Subcutaneous adipose tissue (tissue), 4 donors: Measurements from ENCODE around the gene LRRC47. TPM values are rescaled to one million over a fixed set of nuclear protein-coding genes. Genes with fewer than 3 reads are reported as not detected.

Source experiments
- total RNA-seq, 4 donors: library from RNA; depleted of rRNA; stranded (reverse); fragments of >200 nt; gene quantifications; one replicate each; pipeline ENCODE4 v1.1.0, GENCODE V29; 2016
- TF ChIP-seq, protein P1 (sequence below): fragments of 450-650 bp; IDR thresholded peaks from one replicate; pipeline ENCODE4 v1.5.1; 2016; ENCODE audit warnings: low read depth, mild to moderate bottlenecking, control low read depth, antibody characterized with exemption, moderate library complexity

LRRC47 gene
- total RNA-seq, 4 donors from 2014 or later = 17.7 to 42.0 (median 22.3) TPM

GRCh38 chr1:3762873-3763228 lies 33.4 kb downstream of the LRRC47 start:
- TF ChIP-seq, protein P1, sequence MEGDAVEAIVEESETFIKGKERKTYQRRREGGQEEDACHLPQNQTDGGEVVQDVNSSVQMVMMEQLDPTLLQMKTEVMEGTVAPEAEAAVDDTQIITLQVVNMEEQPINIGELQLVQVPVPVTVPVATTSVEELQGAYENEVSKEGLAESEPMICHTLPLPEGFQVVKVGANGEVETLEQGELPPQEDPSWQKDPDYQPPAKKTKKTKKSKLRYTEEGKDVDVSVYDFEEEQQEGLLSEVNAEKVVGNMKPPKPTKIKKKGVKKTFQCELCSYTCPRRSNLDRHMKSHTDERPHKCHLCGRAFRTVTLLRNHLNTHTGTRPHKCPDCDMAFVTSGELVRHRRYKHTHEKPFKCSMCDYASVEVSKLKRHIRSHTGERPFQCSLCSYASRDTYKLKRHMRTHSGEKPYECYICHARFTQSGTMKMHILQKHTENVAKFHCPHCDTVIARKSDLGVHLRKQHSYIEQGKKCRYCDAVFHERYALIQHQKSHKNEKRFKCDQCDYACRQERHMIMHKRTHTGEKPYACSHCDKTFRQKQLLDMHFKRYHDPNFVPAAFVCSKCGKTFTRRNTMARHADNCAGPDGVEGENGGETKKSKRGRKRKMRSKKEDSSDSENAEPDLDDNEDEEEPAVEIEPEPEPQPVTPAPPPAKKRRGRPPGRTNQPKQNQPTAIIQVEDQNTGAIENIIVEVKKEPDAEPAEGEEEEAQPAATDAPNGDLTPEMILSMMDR = no peak

DNA sequence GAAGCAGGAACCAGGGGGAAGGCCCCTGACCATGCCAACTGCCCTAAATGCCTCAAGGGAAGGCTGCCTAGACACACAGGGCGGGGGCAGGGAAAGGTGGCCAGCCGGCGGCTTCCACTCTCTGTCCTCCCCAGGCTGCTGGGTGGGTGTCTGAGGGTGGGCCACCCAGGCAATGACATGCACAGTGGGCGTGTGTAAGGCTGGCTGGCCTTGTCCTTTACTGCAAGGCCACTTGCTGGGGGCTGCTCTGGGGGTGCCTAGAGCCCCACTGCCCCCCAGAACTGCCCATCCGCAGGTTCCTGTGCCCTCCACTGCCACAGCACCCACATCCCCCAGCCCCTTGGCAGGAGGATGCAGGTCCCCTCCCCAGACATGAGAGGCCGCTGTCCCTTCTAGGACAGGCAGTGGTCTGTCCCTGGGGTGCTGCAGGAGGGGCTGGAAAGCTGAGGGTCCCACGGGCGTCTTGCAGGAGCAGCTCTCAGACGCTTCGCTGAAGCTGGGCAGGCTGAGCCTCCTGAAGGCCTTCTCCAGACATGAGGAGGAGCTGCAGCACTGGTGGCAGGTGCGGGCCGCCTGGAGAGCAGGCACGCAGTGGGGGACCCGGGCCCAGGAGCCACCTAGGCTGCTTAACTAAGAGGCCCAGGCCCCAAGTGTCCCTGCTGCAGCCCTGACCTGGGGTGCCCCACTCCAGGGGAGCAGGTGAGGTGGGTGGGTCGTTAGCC lies 34.0 kb downstream of the LRRC47 start:
- TF ChIP-seq, protein P1 = no peak

DNA sequence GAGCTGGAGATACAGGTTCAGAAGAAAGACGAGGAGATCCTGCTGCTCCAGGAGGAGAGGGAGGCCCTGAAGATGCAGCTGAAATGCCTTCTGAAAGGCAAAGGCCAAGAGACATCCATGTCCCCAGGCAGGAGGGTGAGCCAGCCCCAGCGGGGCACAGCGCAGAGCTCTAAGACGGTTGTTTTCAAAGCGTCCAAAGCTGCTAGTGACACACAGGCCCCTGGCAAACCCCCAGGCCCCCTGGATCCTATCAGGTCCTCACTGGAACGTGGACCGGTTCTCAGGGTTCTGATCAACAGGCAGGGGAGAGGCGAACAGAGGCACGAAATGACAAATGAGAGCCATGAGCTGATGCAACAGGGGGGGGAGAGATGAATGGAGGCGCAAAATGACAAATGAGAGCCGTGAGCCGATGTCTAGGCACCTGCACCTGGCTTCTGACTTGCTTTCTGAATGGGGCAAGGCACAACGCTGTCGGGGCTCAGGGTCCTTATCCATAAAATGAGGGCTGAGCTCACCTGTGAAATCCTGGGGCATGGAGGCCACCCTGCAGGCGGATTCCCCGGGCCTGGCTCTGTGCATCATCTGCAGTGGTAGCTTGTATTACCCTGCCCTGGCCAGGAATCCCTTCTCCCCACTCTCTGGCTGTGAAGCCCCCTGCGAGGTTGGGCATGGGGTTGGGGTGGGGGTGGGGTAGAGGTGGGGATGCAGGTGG lies 34.8 kb downstream of the LRRC47 start:
- TF ChIP-seq, protein P1 = no peak

DNA sequence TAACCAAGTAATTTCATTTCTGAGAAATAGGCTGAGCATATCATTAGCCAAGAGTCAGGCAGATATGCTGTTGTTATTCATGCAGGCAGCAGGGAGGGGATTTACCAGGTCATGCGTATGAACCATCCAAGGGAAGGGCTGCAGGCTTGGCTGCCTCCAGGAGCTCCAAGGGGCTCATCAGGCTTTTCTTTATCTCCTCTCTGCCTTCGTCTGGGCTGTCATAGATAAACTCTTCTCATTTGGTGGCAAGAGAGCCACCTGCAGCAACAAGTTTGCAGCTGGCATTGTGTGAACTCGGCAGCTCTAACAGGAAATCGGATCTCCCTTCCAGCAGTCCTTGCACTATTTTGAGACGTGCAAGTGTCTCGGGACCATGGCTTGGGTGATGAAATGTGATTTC lies 36.5 kb downstream of the LRRC47 start:
- TF ChIP-seq, protein P1 = no peak

DNA sequence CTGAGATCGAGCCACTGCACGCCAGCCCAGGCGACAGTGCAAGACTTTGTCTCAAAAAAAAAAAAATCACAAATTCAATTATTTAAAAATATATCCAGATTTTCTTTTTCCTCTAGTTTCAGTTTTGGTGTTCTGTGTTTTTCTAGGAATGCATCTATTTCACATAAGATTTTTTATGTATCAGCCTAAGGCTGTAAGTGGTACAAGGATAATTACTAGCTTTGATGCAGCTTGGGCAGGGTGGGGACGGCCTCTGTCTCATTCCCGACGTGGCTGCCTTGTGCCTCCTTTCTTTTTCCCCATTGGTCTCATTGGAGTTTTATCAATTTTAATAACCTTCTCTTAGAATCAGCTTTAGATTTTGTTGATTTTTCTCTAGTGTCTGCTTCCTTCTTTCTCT lies 37.1 kb downstream of the LRRC47 start:
- TF ChIP-seq, protein P1 = no peak

DNA sequence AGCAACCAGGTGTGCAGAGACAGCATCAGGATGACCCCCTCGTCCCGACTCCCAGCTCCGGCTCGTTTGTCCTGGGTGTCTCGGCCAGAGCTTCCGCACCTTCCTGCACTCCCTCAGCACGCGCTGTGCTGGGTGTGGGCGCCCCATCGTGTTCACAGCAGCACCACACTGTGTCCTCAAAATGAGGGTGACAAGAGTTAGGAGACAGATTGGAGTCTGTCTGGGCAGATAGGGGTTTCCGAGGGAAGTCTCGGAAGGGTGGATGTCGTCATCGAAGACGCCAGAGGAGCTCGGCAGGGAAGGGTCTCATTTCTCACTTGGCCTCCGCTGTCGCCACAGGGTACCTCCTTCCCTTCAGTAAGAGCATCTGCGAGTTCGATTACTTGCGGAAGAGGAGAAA lies 39.9 kb downstream of the LRRC47 start:
- TF ChIP-seq, protein P1 = no peak

DNA sequence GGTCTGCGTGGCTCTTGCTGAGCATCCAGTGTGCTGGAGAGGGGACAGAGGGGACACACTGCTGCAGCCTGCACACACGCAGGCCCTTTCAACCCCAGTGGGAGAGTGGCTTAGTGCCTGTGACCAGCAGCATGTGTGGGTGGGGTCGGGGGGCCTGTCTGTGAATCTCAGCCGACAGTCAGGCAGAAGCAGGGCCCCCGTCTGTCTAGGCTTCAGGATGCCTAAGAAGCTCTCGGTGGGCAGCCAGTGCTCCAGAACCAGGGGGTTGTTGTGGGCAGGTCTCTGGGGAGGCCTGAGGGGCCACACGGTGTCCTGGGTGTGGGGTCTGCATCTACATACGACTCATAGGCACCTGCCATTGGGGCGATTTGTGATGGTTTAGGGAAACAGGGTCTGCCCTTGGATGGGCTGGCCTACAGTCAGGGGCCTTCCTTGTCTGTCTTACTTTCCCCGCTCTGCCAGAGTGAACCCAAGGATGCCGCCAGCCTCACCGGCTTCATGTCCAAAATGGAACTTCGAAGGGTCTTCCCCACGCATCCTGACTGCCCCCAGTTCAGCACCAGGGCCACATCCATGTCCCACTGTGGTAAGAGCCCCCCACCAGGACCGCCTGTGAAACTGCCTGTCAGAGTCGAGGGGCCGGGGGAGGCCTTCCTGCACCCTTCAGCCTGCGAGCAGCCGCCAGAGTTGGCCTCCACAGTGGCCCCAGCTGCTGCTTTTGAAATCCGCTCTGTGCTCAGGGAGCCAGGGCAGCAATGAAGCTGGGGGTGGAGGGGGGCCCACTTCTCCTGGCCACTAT lies 42.4 kb downstream of the LRRC47 start:
- TF ChIP-seq, protein P1 = no peak
